GM12891 (cell line): Measurements from ENCODE around the gene KNDC1.

Experiments used
- POLR2A ChIP-seq: IDR thresholded peaks from 2 replicates; pipeline ENCODE4 v1.6.1; 2011; ENCODE audit warnings: low read depth, low read length, control low read depth
- POLR2AphosphoS5 ChIP-seq: IDR thresholded peaks from 2 replicates; pipeline ENCODE4 v1.6.1; 2011; ENCODE audit warnings: low read depth, low read length, control low read depth

DNA sequence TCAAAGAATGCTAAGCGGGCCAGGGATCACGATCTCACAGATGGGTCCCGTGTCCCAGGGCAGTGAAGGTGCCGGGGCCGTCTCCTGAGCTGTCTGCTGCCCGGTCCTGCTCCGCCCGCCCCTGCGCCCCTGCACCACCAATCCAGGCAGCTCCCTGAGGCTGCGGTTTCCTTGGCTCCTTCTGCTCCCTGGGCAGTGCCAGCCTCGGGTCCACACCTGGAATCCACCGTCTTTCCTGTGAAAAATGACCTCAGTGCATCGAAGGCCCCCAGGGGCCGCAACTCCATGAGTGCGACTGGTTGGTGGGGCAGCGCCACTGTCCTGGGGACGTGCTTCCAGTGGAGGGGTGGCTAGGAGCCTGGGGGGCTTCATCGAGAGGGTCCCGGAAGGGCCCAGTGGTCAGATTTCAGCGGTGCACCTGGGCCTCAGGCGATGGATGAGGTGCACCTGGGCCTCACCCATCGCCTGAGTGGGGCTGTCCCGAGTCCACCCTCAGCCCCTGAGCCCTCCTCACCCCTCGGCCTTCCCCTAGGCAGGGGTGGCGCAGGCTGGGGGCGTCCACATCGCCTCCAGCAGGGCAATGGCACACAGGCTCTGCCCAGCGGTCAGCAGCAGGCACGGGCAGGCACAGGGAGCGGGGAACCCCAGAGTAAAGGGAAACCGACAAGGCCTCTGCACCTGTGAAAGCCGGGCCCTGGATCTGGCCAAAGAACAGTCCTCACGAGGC, 45.1 kb upstream of the KNDC1 start:
- TF ChIP-seq POLR2AphosphoS5 (no peak), POLR2A (no peak)
